MM.1S (cell line): ENCODE data around the gene CEP68.

Experiments used
- CTCF ChIP-seq: fragments of 300-600 bp; sonication (generic); IDR thresholded peaks from 2 replicates; pipeline ENCODE4 v1.5.1; 2016; ENCODE audit warnings: antibody characterized with exemption, low read length, mixed read lengths
- EZH2 ChIP-seq: fragments of 300-600 bp; sonication (generic); optimal IDR thresholded peaks from 2 replicates; pipeline ENCODE3; 2017; ENCODE audit warnings: low read depth, mild to moderate bottlenecking, antibody characterized with exemption, low read length, mixed read lengths

GRCh38 chr2:65031341-65032018 lies 24.7 kb upstream of the CEP68 start:
- TF ChIP-seq CTCF (no peak), EZH2 (no peak)
